ENCODE measurements around the gene ALDH3A2. TPM values are rescaled to one million over a fixed set of nuclear protein-coding genes. Genes with fewer than 3 reads are reported as not detected.
"Not testable (repeated sequence)": the region's sequence is repeated elsewhere in the genome, so short reads cannot be mapped to it uniquely, and the experiment has no call there.

Gene ALDH3A2
- total and polyA plus RNA-seq, 2 experiments from 2014 or later: 36.2 to 41.9 TPM

- no peak for DNase-seq
- no peak overlapping the region for H3K27ac ChIP-seq
- H3K4me1 ChIP-seq (ENCODE audit: insufficient read depth): peaks cover 9% of the 10 kb centered on the region
- no peaks in the 10 kb centered on the region for H3K27me3 ChIP-seq (replicated peaks; ENCODE audit: insufficient read depth)
- H2AFZ ChIP-seq: no peak overlapping the region
- no peak overlapping the region for H3K4me2 ChIP-seq (ENCODE audit: unreplicated experiment)
- no peak overlapping the region for H3K4me3 ChIP-seq
- 90 to 94% methylated on average over 4 of the region's 4 CpGs for WGBS, 2 experiments (ENCODE audit: low coverage in 1 of 2, low lambda C conversion rate in 2 of 2, missing lambda C conversion rate in 2 of 2)
- no peaks in the 10 kb centered on the region for H3K36me3 ChIP-seq (ENCODE audit: low read depth)
- in situ Hi-C loops (cut with MboI): no loop called here
- H3F3A ChIP-seq (ENCODE audit: insufficient read depth): no peaks in the 10 kb centered on the region
- H3K9me2 ChIP-seq (ENCODE audit: insufficient read depth): no peaks in the 10 kb centered on the region
- no peak overlapping the region for H3K9ac ChIP-seq
- no peaks in the 10 kb centered on the region for H3K79me2 ChIP-seq (ENCODE audit: insufficient read depth)
- H4K20me1 ChIP-seq (ENCODE audit: insufficient read depth): no peaks in the 10 kb centered on the region
- no peaks in the 10 kb centered on the region for H3K9me3 ChIP-seq (ENCODE audit: low read depth)
- TF ChIP-seq EZH2 (IDR thresholded peaks at IDR 0.05; ENCODE audit: insufficient read depth, poor library complexity, severe bottlenecking): no peak
- TF ChIP-seq EZH2phosphoT487 (IDR thresholded peaks at IDR 0.05; ENCODE audit: insufficient read depth, low read depth): no peak
Observed at GRCh38 chr17:19676896-19677295, 28.3 kb downstream of the ALDH3A2 start.

DNA sequence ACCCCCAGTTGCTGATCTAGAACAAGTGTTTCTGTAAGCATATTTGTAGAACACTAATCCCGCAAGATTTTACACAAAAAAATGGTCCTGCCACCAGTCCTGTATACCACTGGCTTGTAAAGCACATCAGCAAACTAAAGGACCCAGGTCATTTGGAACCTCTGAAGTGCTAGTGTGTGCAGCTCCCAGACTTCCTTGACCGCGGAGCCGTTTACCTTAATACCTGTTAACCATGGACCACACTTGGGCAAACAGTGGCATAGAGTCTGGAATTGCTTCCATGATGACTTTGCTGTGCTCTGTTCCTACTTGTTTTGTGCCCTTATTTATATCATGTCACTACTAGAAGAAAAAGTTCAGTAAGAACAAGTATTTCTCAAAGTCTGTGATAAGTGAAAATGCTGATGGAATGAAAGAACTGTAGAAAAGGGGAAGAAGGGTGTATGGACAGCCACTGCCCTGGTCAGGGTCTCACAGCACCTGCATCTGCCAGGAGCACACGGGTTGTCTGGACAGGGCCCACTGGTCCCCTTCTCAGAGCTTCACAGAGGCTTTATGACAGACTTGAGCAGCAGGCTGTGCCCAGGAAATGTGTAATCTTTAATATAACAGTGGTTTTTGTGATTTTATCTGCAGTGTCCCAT is 29.3 kb downstream of the ALDH3A2 start:
- Histone ChIP-seq H3K4me3 (no peak overlapping the region), H3K9me3 (ENCODE audit: low read depth) (no peaks in the 10 kb centered on the region), H3K4me1 (ENCODE audit: insufficient read depth) (peaks cover 4% of the 10 kb centered on the region; the same call in 1 of the 2 replicates), H3K27me3 (replicated peaks; ENCODE audit: insufficient read depth) (no peaks in the 10 kb centered on the region), H3K9me2 (ENCODE audit: insufficient read depth) (no peaks in the 10 kb centered on the region), H3K36me3 (ENCODE audit: low read depth) (no peaks in the 10 kb centered on the region), H3F3A (ENCODE audit: insufficient read depth) (no peaks in the 10 kb centered on the region), H3K9ac (no peak overlapping the region), H2AFZ (no peak overlapping the region), H3K79me2 (ENCODE audit: insufficient read depth) (no peaks in the 10 kb centered on the region), H3K27ac (no peak overlapping the region), H4K20me1 (ENCODE audit: insufficient read depth) (no peaks in the 10 kb centered on the region), H3K4me2 (ENCODE audit: unreplicated experiment) (no peak overlapping the region)
- TF ChIP-seq EZH2 (IDR thresholded peaks at IDR 0.05; ENCODE audit: insufficient read depth, poor library complexity, severe bottlenecking): no peak
- no peak for TF ChIP-seq EZH2phosphoT487 (IDR thresholded peaks at IDR 0.05; ENCODE audit: insufficient read depth, low read depth)
- DNase-seq: no peak
- in situ Hi-C loops (cut with MboI): no loop called here
- 88 to 90% methylated on average over 5 of the region's 5 CpGs for WGBS, 2 experiments (ENCODE audit: low coverage in 1 of 2, low lambda C conversion rate in 2 of 2, missing lambda C conversion rate in 2 of 2)

- no peak for TF ChIP-seq EZH2 (IDR thresholded peaks at IDR 0.05; ENCODE audit: insufficient read depth, poor library complexity, severe bottlenecking)
- no peak for TF ChIP-seq EZH2phosphoT487 (IDR thresholded peaks at IDR 0.05; ENCODE audit: insufficient read depth, low read depth)
- in situ Hi-C loops (cut with MboI): no loop called here
- Histone ChIP-seq H3F3A (ENCODE audit: insufficient read depth) (no peaks in the 10 kb centered on the region), H4K20me1 (ENCODE audit: insufficient read depth) (no peaks in the 10 kb centered on the region), H3K79me2 (ENCODE audit: insufficient read depth) (no peaks in the 10 kb centered on the region), H3K27me3 (replicated peaks; ENCODE audit: insufficient read depth) (no peaks in the 10 kb centered on the region), H3K9me3 (ENCODE audit: low read depth) (no peaks in the 10 kb centered on the region), H3K9me2 (ENCODE audit: insufficient read depth) (no peaks in the 10 kb centered on the region), H3K4me3 (no peak overlapping the region), H3K9ac (no peak overlapping the region), H3K4me1 (ENCODE audit: insufficient read depth) (peaks cover 2% of the 10 kb centered on the region; the same call in 1 of the 2 replicates), H3K36me3 (ENCODE audit: low read depth) (no peaks in the 10 kb centered on the region), H2AFZ (no peak overlapping the region), H3K4me2 (ENCODE audit: unreplicated experiment) (no peak overlapping the region), H3K27ac (no peak overlapping the region)
- 87 to 88% methylated on average over 18 of the region's 18 CpGs for WGBS, 2 experiments (ENCODE audit: low coverage in 1 of 2, low lambda C conversion rate in 2 of 2, missing lambda C conversion rate in 2 of 2)
- DNase-seq: no peak
Observed at GRCh38 chr17:19678581-19679453, 30.3 kb downstream of the ALDH3A2 start.

DNA sequence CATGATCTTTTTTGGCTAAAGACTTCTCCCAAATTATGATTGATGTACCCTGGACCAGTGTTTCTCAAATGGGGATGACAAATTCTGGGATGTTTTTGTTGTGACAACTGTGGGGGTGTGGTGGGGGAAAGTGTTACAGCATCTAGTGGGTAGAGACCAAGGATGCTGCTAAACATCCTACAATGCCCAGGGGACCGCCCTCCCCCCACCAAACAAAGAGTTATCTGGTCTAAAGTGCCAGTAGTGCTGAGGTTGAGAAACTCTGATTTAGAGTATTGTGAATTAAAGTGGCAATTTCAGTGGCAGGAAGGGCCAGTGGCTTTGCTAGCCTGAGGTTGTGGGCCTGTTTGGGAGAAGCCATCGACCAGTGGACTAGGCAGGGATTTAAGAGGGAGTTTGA is 34.6 kb downstream of the ALDH3A2 start:
- no peak overlapping the region for H3K4me3 ChIP-seq
- no peak for DNase-seq
- no peak overlapping the region for H3K4me2 ChIP-seq (ENCODE audit: unreplicated experiment)
- TF ChIP-seq EZH2phosphoT487 (IDR thresholded peaks at IDR 0.05; ENCODE audit: insufficient read depth, low read depth) (no peak), EZH2 (IDR thresholded peaks at IDR 0.05; ENCODE audit: insufficient read depth, poor library complexity, severe bottlenecking) (no peak)
- 37 to 59% methylated on average over 2 of the region's 2 CpGs for WGBS, 2 experiments (ENCODE audit: low coverage in 1 of 2, low lambda C conversion rate in 2 of 2, missing lambda C conversion rate in 2 of 2)
- no peaks in the 10 kb centered on the region for H3K9me2 ChIP-seq (ENCODE audit: insufficient read depth)
- in situ Hi-C loops (cut with MboI): loop anchor here (10.0 kb wide), 1 partner anchor 62 kb away; the partner anchor contains the start of gene ALDH3A1
- H3K9ac ChIP-seq: no peak overlapping the region
- H3K27me3 ChIP-seq (replicated peaks; ENCODE audit: insufficient read depth): no peaks in the 10 kb centered on the region
- no peak overlapping the region for H2AFZ ChIP-seq
- H3F3A ChIP-seq (ENCODE audit: insufficient read depth): no peaks in the 10 kb centered on the region
- H4K20me1 ChIP-seq (ENCODE audit: insufficient read depth): no peaks in the 10 kb centered on the region
- H3K36me3 ChIP-seq (ENCODE audit: low read depth): no peaks in the 10 kb centered on the region
- H3K79me2 ChIP-seq (ENCODE audit: insufficient read depth): no peaks in the 10 kb centered on the region
- no peak overlapping the region for H3K27ac ChIP-seq
- H3K9me3 ChIP-seq (ENCODE audit: low read depth): no peaks in the 10 kb centered on the region
- H3K4me1 ChIP-seq (ENCODE audit: insufficient read depth): no peaks in the 10 kb centered on the region

- H3K27ac ChIP-seq; H3K9me2 ChIP-seq (ENCODE audit: insufficient read depth); H3K79me2 ChIP-seq (ENCODE audit: insufficient read depth); H3K27me3 ChIP-seq (replicated peaks; ENCODE audit: insufficient read depth); H3F3A ChIP-seq (ENCODE audit: insufficient read depth); H4K20me1 ChIP-seq (ENCODE audit: insufficient read depth); H3K4me1 ChIP-seq (ENCODE audit: insufficient read depth); H3K9me3 ChIP-seq (ENCODE audit: low read depth); DNase-seq; H2AFZ ChIP-seq; H3K4me2 ChIP-seq (ENCODE audit: unreplicated experiment); H3K9ac ChIP-seq; H3K4me3 ChIP-seq; H3K36me3 ChIP-seq (ENCODE audit: low read depth): not testable (repeated sequence)
- in situ Hi-C loops (cut with MboI): loop anchor here (10.0 kb wide), 1 partner anchor 60 kb away; the partner anchor contains the start of gene ALDH3A1
- WGBS, 2 experiments (ENCODE audit: low coverage in 1 of 2, low lambda C conversion rate in 2 of 2, missing lambda C conversion rate in 2 of 2): 90 to 92% methylated on average over 25 to 32 of the region's 32 CpGs
Observed at GRCh38 chr17:19684909-19685580, 36.5 kb downstream of the ALDH3A2 start.

Data from GM23248 (cell line).